GM18508 (cell line): ENCODE measurements around the gene GRHL1.

ENCODE experiments used
- ATAC-seq: cut with Tn5 transposase; IDR thresholded peaks from one replicate; pipeline ENCODE4 v1.9.1; 2021; ENCODE audit warnings: moderate number of reproducible peaks; ENCODE audit not compliant: insufficient read depth, unreplicated experiment

The GRHL1 gene

GRCh38 chr2:9948721-9949120 lies 2.8 kb upstream of the GRHL1 start:
- ATAC-seq, result no peak

- ATAC-seq, result no peak
These were observed 2.1 kb upstream of the GRHL1 start for GRCh38 chr2:9949239-9949991.

GRCh38 chr2:9949992-9950520 lies 1.4 kb upstream of the GRHL1 start:
- ATAC-seq, result no peak

GRCh38 chr2:9950521-9951271 lies 797 bp upstream of the GRHL1 start:
- no peak for ATAC-seq

- no peak for ATAC-seq
These were observed 296 bp upstream of the GRHL1 start for GRCh38 chr2:9951272-9951521.

DNA sequence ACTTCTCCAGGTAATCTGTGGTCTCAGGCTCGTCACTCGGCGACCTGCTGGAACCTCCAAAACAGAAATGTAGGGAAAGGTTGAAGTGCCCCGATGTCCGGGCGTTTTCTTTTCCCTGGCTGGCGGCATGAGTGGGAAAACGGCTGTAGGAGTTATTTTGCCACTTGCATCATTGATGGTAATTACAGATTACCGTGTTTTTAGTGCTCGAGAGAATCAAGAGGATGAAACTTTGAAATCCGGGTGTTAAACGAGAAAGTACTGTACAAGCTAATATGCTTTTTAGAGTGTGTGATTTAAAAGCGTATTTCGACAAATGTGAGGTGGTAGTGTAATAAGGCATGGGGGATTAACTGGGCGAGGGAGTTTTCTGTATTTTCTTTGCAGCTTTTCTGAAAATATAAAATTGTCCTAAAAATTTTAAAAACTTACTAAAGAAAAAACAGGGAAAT lies 819 bp downstream of the GRHL1 start:
- ATAC-seq, result no peak

DNA sequence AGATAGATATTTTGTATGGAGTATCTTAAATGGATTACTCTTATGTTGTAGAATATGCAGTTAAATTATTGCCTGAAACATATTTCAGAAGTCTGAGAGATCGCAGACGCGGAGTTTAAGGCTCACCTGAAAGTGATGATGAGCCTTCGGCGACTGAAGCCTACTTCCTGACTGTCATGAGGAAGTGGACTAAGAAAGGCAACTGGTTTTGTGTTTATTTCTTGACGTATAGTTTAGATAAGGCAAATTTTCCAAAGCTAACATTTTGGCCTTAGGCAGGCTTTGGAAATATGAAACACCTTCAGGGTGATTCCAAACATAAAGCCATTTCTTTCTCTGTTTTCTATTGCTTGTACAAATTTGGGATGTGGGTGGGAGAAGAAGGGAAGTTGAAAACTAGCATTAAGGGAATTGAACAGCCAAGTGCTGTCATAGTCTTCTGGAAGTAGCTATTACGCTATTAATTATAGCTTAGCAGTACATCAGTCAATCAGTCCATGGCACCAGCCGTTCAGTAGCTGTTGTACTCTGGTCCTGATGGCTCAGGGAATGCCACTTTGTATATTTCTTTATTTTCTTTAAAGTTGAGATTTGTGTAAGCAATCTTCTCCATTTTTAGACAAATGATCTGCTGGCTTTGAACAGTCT lies 1.5 kb downstream of the GRHL1 start:
- ATAC-seq, result no peak

DNA sequence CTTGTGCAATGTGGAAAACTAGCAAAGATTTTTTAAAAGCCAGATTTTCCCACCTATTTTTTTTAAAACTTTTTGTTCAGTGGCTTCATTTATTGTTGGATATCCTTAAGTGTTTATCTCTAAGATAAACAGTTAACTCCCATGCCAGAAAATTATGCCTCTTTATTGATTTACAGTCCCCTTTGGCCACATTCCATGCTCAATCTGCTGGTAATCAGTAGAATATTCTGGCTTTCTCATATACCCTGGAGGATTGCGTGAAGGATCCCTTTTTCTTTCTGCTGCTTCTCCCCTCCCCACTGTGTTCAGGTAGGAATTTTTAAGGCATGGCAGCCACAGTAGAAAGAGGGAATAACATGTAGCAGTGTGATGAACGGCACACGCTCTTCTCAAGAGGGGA lies 2.6 kb downstream of the GRHL1 start:
- no peak for ATAC-seq

GRCh38 chr2:9958057-9958456 lies 6.6 kb downstream of the GRHL1 start:
- ATAC-seq, result no peak

DNA sequence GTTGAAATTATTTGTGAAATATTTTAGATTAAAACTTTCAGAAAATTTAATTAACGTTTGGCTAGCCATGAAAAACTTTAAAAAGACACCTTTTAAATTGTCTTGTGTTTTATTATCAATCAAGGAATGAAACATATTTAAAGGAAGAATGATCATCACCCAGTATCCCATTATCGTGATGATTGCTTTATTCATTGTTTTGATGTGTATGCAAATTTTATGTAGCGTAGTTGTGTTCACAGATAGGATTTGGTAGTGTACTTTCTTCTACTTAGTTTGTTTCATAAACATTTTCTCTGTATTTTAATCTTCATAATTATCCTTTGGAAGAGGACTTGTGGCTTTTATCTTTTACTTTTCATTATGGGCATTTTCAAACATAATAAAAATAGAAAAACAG lies 7.8 kb downstream of the GRHL1 start:
- ATAC-seq, result no peak

- no peak for ATAC-seq
These were observed 9.5 kb downstream of the GRHL1 start for GRCh38 chr2:9961013-9961412.

- no peak for ATAC-seq
These were observed 13.0 kb downstream of the GRHL1 start for GRCh38 chr2:9964334-9964980.

DNA sequence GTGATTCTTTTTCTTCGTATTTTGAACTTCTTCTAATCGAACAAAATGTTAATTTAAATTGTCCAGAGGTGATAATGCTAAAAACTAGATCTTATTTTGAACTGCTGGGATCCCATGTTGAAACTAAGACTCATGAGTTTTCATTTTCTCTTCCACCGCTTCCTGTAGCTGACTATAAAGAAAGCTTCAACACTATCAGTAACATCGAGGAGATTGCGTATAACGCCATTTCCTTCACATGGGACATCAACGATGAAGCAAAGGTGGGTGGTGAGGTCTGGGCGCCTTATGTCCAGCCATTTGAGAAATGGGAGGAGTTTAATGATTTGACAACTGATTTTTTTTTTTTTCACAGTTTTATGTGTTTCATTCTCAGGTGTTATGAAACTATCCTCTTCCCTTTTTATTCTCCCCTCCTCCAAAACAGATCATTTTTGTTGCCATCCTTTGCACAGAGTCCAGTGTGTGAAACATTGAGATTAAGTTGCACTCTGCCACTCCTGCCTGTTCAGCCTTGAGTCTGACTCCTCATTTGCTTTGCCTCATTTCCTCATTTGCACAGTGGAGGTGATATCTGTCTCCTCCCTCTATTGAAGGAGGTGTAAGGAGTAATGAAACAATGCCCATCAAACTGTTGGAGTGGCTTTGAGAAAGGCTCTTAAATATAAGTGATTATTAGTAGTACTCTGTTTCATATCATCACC lies 13.8 kb downstream of the GRHL1 start:
- no peak for ATAC-seq

DNA sequence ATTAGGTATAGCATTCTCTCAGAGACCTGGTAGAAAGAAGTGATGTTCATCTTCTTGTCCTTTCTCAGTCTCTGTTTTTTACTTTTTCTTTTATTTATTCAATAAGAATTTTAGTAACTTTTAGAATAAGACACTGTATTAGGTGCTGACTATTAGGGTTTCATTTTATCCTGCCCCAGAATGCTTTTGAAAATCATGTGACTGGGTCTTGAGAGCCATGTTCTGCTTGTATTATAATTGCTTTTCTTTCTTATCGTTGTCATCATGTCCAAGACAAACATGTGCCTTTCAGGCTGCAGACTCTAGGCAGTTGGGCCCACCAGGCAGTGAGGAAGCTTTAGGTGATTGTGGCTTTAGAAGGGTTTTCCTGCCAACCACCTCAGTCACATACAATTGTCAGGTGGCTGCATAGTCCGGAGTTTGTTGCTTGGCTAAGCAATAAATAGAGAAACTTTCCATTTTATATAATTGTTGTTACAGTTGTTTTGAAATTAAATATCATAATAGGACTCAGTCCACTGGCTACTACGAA lies 15.1 kb downstream of the GRHL1 start:
- ATAC-seq, result no peak

- ATAC-seq, result no peak
These were observed 15.7 kb downstream of the GRHL1 start for GRCh38 chr2:9967053-9967775.

DNA sequence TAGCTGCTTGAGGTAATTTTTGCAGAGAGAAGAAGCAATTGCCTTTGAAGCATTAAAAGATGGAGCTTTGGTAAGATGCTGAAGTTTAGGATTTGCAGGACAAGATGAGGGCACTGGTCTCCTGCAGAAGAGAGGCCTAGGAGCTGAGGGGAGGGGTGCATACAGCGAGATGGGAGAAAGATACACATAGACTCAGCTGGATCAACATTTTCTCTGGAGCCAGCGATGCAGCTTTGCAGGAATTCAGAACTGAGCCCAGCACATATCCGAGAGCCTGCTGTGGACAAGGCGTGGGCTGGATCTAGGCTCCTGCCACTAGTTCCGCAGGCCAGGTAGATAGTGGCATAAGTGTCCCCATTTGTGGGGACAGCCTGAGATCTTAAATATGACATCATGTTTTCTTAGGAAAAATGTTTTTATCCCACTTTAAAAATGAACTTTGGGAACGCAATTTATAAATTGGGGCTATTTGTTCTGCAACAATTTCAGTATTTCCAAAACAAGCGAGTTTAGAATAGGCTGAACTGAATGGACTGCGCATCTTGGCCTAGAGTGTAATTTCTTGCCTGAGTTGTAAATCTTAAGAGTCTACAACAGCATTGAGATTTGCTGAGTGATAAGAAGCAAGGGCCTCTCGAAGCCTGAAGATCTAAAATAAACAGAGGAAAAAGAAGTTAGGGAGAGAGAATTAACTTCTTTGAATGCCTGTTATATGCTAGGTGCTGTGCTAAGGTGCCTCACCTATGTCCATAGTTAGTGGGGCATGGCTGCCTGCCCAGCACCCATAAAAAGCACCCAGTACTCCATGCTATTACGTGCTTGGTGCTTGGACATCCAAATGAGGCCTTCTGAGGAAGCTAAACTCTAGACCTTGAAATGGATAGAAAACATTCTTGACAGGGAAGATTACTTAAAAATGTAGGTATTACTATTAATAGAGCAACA lies 17.3 kb downstream of the GRHL1 start:
- ATAC-seq, result no peak

DNA sequence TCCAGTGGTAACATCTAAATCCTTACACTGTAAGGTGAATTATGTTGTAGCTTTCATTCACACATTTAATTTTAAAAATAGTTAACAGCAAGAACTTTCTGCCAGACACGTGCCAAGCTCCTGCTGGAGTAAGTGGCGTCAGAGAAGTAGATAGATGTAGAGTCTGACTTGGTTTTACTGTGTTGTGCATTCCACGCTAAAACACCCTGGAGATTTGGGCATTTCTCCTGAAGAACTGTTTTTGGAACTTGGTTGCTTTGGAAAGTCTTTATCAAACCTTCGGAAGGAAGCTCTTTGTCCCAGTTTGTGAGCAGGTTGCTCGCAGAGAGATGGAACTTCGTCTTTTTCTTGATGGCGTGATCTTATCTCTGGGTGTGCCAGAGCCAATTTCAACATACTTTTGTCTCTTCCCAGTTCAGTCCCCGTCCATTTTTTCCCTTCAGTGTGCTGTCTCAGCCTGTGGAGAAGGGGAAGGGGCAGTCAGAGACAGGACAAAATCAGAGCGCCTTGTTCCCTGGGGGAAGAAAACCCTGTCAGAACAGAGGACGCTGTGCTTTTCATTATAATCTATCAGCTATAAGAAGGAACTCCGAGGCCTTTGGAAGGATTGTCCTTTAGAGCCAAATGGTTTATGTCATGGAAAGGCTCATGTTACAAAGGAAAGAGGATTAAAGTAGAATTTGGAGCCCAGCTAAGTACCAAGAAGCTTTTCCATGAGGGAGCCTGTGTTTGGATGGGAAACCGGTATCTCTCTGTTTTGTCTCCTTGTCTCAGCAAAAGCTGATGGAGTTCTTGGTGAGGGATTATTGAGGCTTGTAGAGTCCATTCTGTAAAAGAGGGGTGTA lies 18.9 kb downstream of the GRHL1 start:
- ATAC-seq, result no peak
